Stimulated activated CD4-positive, alpha-beta T cell treated with anti-CD3 and anti-CD28 coated beads, Interleukin-2, amount 100 ng/mL, for 4 hours (primary cell): Measurements from ENCODE around the gene MTCH1.

Source experiments
- DNase-seq: peaks from one replicate; pipeline ENCODE4 v3.0.0-alpha.2; 2020; ENCODE audit warnings: low read depth

The MTCH1 gene, protein sequence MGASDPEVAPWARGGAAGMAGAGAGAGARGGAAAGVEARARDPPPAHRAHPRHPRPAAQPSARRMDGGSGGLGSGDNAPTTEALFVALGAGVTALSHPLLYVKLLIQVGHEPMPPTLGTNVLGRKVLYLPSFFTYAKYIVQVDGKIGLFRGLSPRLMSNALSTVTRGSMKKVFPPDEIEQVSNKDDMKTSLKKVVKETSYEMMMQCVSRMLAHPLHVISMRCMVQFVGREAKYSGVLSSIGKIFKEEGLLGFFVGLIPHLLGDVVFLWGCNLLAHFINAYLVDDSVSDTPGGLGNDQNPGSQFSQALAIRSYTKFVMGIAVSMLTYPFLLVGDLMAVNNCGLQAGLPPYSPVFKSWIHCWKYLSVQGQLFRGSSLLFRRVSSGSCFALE

DNA sequence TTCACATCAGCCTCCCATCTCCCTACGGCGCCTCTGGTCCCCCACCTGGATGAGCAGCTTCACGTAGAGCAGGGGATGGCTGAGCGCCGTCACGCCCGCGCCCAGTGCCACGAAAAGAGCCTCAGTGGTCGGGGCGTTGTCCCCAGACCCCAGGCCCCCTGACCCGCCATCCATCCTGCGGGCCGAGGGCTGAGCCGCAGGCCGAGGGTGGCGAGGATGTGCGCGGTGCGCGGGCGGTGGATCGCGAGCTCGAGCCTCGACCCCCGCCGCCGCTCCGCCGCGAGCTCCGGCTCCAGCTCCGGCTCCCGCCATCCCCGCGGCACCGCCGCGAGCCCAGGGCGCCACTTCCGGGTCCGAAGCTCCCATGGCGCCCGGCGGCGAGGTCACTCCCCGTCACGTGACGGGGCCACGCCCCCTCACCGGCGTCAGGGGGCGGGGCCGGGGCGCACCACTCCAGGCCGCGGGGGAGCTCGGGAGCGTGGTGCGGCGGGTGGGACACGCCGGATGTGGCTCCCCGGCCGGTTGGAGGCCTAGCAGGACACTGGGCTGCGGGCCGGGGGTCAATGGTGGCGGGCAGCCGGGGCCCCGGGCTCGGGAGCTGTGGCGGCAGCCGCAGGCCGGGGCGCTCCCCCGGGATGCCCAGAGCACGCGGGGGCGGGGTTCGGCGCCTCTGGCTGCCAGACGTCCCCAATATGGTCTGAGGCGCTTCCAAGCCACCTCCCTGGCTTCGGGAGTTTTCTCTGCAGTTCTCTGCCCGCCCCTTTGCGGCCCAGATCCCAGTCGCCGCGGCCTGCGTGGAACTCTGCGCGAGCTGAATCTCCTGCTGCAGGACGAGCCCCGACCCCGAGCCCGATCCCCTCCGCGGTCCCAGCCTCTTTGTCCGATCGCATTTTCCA is at the start of gene MTCH1:
TSS of gene MTCH1 (minus strand) at position 389 of the 896 bp plus-strand sequence. CDS start at position 366, 23 bp downstream.
- DNase-seq: peak; percentile 79

DNA sequence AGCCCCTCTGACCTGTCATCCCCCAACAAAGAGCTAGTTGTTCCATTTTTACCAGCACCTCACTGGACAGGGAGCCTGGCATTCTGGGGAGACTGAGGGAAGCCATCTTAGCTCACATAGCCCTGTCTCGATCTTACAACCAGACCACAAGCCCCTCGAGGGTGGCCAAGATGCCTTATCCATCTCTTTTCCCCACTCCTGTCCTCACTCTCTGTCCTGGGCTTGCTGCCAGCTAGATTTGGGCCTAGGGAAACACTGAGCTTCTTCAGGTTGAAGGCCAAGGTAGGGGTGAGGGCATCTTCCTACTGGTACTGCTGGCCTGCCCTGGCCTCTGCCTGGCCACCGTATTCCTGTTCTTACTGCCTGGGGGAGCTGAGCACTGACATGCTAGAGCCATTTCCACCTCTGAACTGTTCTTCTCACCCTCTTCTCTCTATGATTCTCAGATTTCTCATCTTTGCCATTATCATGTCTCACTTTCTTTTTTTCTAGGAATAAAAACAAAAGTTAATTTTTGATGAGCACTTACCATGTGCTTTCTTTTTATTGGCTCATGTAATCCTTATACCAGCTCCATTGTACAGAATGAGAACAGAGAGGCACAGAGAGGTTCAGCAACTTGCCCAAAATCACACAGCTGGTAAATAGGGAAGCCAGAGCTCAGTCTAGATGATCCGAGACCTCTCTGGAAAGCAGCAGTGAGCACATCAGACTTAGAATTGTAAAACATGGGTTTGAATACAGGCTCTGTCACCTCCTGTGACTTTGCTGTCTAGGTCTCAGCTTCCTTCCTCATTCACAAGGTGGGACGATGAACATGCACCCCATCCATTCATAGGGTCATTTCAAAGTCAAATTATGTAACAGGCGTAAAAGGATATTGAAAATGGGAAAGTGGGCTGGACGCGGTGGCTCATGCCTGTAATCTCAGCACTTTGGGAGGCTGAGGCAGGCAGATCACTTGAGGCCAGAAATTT is 48.1 kb upstream of the MTCH1 start:
- DNase-seq: no peak

DNA sequence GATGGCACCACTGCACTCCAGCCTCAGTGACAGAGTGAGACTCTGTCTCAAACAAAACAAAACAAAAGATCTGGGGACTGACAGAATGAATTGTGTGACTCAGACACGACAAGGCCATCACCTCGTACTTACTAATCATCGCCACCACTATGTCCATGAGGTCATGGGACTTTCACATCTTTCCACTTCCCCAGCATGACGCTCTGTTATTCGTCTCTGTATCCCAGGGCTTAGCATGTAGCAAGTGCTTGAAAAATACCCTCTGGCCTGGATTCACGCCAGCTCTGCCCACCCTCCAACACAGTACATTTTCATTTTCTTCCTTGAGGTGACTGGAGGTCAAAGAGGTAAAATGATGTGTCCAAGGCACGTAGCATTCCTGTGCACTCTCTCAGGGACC is 47.3 kb upstream of the MTCH1 start:
- DNase-seq: no peak

DNA sequence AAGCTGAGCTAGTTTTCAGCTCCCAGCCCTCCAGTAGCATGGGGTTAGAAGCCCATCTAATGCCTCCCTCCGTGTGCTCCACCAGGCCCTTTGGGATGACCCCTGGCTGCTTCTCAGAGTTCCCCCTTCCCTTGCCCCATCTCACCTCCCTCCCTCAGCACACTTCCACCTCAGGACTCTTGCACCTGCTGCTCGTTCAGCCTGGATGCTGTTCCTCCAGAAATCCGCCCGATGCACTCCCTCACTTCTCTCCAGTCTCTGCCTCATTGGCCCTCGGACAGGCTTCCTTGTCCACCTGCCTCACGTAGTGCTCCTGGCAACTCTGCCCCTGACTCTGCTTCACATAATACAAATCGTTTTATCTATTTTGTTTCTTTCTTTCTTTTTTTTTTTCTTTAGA is 46.2 kb upstream of the MTCH1 start:
- DNase-seq: no peak

DNA sequence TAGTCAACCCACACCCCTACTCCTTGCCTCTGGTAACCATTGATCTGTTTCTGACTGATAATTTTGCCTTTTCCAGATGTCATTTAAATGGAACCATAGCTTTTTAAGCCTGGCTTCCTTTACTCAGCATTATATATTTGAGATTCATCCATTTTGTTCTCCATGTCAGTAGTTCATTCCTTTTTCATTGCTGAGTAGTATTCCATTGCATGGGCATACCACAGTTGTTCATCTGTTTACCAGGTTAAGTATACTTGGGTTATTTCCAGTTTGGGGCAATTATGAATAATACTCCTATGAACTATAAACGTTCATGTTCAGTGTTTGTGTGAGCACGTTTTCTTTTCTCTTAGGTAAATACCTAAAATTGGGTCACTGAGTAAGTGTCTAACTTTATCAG is 44.6 kb upstream of the MTCH1 start:
- no peak for DNase-seq

DNA sequence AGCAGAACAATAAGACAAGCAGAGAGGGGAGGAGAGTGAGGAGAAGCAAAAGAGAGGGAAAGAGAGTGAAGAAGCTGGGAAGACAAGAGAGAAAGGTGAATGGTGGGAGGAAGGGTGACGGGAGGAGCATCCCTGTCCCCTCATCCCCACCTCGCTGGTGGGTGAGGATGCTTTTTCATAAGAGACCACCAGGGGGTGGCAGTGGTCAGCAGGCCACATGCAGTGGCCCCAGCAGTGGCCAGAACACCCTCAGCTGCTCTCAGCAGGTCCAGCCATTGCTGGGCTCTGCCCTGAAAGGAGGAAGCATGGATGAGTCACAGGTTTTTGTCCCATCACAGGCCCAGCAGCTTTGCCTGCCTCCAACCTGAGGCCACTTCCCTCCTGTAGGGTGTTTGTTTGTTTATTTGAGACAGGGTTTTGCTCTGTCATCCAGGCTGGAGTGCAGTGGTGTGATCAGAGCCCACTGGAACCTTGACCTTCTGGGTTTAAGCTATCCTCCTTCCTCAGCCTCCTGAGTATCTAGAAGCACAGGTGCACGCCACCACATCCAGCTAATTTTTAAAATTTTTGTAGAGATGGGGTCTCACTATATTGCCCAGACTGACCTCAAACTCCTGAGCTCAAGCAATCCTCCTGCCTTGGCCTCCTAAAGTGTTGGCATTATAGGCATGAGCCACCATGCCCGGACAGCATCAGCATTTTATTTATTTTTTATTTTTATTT is 43.4 kb upstream of the MTCH1 start:
- no peak for DNase-seq

DNA sequence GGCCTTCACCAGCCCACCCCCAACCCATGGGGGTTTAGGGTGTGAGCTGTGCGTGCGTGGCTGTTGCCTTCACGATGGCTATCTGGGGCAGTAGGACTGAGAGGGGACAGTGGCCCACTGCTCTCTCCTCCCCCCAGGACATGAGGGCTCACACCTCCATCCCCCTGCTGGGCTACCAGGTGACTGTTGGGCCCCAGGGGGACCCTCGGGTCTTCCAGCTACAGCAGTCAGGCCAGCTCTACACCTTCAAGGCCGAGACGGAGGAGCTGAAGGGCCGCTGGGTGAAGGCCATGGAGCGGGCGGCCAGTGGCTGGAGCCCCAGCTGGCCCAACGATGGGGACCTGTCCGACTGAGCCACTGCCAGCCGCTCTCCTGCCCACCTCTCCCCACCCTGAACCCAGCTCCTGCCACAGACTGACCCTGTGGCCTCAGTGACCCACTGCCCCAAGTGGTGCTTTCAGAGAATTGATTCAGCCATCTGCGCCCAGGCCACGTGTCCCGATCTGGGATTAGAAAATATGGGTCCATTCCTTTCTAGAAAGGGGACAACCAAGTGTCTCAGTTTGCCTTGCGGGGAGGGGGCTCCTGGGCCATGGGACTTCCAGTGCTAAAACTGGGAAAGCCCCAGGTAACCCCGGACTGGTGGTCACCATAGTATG is 41.9 kb upstream of the MTCH1 start:
- no peak for DNase-seq

DNA sequence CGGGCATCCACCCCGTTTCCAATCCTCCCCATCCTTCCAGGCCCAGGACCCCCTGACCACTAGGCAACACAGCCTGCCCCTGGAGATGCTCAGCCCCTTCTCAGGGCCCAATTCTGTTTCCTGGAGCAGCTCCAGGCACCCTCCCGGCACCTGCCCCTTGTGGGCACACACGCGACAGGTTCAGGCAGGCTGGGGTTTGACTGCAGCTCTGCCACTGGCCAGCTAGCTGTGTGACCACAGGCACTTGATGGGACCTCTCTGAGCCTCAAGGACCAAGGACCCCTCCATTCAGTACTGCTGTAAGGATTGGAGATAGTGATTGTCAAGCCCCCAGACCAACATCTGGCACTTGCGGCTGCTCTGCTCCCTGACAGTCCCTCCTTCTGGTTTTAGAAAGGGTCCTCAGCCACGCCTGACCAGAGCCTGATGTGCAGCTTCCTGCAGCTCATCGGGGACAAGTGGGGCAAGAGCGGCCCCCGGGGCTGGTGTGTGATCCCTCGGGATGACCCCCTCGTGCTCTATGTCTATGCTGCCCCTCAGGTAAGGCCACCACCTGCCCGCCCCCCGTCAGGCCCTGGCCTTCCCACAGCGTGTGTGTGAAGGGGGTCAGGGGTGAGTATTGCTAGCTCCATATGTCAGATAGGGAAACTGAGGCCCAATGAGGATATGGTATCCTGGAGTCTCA is 41.2 kb upstream of the MTCH1 start:
- no peak for DNase-seq

DNA sequence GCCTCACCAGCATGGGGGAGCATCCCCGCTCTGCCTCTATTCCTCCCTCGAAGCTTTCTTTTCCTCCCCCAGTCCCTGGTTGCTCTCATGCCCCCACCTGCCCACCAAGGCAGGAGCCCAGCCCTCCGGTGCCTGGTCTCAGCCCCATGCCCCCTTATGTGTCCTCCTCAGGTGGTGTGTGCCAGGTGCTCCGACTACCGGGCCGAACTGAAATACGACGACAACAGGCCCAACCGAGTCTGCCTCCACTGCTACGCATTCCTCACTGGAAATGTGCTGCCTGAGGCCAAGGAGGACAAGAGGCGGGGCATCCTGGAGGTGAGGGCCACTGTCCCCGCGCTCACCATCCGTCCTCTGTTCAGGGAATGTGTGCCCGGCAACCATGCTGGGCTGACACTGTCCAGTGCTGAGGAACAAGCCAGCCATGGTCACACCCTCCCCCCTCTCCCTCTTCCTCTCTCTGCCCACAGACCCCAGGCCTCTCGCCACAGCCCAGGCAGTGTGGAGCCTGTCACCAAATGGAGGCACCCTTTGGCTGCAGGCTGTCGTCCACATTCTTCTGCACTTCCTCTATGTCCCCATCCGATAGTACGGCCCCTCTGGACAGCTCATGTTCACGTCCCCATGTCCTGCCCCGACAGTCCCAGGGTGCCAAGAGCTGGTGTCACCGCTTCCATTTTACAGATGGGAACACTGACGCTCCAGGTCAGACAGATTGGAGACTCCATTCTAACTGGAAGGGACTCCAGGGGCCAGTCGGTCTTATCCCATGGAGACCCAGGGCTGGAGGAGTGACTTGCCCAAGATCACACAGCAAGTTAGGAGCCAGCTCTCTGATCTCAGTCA is 39.8 kb upstream of the MTCH1 start:
- no peak for DNase-seq

DNA sequence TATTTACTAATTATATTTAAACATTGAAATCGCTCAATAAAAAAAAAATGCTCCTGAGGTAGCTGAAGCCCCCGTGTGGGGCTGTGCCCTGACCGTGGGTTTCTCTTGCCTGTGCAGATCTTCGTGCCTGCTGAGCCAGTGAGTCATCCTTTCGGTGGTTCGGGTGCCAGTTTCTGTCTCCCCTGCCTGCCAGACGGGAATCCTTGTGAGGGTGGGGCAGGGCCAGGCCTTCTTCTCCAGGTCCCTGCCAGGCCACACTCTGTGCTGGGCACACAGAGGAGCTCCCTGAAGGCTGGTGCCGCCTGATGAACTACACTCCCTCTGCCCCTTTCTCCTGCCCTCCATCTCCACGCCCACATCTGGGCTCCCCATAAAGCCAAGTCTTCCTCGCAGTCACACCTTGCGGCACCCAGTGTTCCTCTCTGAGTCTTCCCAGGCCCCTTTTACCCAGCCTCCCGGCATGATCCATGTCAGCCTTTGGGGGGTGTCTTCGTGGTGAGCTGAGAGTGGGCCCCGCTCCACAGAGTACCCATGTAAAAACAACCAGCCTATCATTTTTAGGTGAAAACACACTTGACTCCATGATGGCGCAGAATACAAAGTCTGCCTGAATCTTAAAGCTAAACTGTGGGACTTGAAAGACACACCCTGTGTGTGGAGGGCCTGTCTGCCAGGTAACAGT is 38.8 kb upstream of the MTCH1 start:
- DNase-seq: no peak

DNA sequence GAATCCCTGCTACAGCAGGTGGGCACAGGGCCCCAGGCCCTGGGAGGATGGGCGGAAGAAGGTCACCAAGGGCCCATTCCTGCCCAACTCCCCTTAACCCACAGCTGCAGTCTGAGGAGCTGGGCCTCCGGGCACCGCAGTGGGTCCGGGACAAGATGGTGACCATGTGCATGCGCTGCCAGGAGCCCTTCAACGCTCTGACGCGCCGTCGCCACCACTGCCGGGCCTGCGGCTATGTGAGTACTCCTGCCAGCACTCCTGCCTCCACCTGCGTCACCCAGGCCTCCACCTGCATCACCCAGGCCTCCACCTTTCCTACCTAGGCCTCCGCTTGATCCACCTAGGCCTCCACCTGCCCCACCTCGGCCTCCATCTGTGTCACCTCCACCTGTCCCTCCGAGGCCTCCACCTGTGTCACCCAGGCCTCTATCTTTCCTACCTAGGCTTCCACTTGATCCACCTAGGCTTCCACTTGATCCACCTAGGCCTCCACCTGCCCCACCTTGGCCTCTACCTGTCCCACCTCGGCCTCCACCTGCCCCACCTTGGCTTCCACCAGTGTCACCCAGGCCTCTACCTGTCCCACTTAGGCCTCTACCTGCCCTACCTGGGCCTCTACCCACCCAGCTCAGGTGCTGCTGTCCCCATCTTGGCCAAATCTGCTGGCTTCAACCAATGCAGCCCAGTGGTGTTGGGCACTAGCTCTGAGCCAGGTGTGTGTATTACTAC is 36.3 kb upstream of the MTCH1 start:
- DNase-seq: no peak

DNA sequence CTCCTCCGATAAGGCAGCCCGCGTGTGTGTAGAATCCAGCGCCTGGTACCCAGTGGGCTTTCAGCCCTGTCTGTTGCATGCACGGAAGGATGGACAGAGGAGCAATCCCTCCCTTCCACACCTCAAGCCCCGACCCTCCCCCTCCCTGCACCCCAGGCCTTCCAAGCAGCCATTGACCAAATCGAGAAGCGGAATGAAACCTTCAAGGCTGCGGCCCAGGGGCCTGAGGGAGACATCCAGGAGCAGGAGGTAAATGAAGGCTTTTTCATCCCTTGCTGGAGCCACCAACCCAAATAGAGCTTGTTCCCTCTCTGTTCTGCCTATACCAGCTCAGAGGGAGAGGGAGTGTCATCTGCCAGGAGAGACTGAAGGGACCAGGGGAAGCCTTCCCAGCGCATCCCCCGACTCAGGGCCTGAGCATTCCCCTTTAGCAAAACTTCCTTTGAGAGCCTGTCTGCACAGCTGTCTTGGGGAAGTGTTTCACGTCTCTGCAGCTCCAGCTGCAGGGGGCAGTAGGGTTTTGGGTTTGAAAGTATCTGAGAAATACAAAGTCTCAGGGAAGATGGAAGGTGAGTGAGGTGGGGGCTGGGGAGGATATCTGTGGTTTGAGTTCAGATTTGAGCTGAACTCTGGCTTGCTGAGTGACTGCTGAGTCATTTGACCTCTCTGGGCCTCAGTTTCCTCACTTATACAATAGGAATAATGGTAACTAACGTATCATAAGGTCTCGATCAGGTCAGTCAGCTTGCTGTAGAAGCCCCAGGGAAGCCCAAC is 35.5 kb upstream of the MTCH1 start:
- DNase-seq: peak; percentile 69

DNA sequence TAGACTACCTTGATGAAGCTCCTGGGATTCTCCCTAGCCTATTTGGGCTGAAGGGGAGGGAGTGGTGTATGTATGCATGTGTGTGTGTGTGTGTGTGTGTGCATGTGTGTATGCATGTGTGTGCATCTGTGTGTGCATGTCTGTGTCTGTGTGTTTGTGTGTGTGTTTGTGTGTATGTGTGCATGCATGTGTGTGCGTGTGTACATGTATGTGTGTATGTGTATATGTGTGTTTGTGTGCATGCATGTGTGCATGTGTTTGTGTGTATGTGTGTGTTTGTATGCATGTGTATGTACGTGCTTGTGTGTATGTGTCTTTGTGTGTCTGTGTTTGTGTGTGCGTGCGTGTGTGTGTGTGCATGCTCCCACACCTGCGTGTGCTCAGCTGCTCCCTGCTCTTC is 34.8 kb upstream of the MTCH1 start:
- DNase-seq: no peak

DNA sequence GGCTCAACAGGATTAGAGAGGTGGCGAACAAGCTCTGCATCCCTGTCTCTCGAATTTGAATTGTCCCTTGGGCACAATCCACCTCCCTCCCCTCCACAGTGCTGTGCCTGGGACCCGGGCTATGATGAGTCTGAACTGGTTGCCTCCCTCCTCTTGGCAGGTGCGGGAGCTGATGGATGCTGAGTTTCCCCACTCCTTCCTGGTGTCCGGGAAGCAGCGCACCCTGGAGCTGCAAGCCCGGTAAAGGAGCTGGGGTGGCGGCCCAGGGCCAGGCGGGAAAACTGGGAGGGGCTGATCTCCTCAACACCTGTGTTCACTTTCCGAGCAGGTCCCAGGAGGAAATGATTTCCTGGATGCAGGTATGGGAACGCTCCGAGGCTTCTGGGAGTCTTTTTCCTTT is 34.4 kb upstream of the MTCH1 start:
- no peak for DNase-seq

DNA sequence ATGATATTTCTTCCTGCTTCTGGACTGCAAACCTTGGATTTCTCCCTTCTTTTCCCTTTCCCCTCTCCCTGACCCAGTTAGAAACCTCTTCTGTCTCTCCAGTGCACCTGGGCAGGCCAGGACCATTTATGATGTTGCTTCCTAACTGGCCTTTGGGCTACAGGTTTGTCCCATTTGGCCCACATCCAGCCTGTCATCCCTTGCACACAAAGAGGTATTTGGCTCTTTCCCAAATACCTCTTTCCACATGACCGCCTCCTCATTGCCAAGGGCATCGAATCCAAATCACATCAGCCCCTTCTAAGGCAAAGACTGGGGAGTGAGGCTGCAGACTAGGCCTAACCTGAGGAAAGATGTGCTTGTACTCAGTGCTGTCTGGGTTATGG is 33.1 kb upstream of the MTCH1 start:
- no peak for DNase-seq

DNA sequence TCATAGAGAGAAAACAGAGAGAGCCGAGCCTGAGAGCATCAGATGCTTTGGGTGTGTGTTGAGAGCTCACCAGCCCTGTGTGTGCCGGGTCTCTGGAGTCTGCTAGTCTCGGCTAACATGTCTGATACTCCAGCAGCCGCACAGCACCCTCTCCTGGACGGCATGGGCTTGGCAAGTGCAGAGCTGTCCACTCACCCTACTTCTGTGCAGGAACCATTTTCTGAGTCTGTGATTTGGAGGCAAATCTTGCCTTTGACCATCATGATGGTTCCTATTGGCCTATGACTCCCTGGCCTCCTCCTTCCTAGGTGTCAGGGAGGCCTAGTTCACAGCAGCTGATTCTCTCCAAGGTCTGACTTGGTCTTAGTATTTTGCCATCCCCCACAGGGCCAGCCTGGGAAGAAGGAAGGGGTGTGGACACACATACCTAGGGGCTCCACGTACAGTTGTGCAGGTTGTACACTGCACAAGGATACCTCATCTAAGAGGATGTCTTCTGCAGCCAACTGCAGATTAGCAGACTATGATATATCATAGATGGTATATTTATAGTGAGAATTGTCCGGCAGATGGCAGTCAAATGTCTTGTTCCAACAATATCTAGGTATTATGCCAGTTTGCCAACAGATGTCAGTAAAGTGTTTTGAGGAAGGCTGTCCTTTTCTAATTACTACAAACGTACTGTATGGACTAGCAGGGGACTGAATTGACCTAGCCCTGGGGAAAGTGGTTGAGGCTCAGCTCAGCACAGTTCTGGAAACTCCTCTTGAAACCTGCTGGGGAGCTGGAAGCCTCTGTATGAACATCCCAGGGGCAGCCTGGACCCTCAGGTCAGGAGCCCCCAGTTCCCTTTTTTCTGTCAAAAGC is 32.4 kb upstream of the MTCH1 start:
- peak; percentile 79 for DNase-seq
